HG03565 (cell line): ENCODE measurements around the gene NUAK2.
A peak's percentile ranks its signal among the peaks of the same experiment; 100 is the strongest.

Experiments used
- ATAC-seq: cut with Tn5 transposase; IDR thresholded peaks from one replicate; pipeline ENCODE4 v1.9.1; 2021; ENCODE audit warnings: mild to moderate bottlenecking, moderate library complexity; ENCODE audit not compliant: unreplicated experiment

Gene NUAK2

GRCh38 chr1:205348554-205349487 lies 27.3 kb upstream of the NUAK2 start:
- ATAC-seq, result no peak

- ATAC-seq, result no peak
Observed at GRCh38 chr1:205346956-205347574, 25.5 kb upstream of the NUAK2 start.

DNA sequence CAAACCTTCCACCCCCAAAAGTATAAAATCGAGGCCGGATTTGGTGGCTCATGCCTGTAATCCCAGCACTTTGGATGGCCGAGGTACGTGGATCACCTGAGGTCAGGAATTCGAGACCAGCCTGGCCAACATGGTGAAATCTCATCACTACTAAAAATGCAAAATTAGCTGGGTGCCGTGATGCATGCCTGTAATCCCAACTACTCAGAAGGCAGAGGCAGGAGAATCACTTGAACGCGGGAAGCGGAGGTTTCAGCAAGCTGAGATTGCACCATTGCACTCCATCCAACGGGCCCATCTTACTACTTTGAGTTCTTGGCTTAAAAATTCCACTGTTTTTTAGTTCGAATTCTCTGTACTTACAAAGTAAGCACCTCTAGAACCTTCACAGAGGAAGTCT lies 24.2 kb upstream of the NUAK2 start:
- no peak for ATAC-seq

DNA sequence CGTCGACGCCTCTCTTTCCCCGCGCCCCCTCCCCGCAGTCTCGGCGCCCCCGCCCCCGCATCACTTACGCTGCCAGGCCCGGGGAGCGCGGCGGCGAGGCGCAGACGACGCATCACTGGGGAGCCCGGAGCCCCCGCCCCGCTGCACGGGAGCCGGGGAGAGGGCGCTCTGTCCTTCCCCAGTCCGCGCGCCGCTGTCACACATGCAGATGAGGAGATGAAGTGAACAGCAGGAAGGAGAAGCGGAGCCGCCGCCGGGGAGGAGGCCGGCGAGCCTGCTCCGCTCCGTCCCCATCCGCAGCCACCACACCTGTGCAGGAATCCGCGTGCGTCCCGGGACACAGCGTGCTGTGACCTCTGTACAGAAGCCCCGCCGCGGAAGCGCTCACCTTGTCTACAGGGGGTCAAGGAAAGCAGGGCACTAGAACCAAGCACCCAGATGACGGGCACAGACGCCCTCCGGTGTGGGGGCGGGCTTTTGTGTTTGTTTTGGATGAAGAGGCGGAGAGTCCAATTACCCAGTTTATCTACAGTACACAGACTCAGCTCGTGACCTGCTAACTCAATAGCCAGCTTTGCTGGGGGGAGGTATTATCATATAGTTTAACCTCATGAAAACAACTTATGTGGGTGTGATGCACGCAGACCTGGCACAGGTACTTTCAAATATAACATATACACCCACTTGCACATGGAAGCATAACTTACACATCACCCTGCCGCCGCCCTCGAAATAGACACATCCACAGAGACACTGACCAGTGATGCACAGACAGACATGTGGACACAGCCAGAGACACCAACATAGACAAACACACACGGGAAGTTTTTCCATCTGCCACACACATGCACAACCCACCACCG lies 22.8 kb upstream of the NUAK2 start:
- no peak for ATAC-seq

DNA sequence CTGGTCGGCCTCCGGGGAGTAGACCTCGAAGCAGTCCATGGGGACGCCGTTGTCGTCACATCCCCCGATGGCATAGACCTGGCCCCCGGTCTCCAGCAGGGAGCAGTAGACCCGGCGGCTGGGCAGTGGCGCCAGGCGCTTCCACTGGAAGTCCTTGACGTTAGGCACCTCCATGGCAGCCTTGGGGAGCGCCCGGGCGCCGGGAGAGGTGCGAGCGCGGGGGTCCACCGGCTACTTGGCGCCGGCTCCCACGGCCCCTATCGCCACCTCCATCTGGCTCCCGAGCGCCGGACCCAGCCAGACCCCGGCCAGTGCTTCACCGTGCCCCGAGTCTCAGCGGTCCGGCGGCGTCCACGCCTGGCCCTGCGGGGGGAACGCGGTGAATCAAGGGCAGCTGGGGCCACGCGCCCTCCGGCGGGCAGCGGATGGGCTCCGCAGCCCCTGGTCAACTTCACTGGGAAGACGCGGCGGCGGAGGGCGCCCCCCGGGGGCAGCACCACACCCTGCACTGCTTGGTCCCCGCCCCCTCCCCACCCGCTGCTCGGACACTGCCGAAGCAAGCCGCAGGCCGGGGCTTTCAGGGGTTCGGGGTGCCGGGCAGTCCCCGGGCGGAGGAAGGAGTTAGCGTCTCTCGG lies 22.0 kb upstream of the NUAK2 start:
- ATAC-seq, result no peak

DNA sequence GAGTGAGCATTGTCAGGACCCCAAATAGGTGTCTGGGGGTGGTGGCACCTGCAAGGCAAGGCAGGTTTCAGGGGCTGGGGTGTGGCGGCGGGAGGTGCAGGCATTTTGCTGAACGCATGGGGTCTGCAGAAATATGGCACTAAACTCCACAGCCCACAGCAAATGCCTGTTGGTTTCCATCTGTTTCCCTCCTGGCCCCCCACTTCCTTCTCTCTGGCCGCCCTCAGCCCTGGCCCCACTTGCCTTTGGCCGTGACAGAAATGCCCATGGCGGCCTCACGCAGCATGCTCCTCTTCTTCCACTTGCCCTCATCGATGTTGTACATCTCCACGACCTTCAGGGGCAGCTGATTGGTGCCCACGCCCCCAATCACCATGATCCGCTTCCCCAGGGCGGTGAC lies 21.4 kb upstream of the NUAK2 start:
- no peak for ATAC-seq

GRCh38 chr1:205340676-205341075 lies 19.1 kb upstream of the NUAK2 start:
- ATAC-seq, result no peak

- ATAC-seq, result peak; percentile 82
Observed at GRCh38 chr1:205339717-205340116, 18.2 kb upstream of the NUAK2 start.

DNA sequence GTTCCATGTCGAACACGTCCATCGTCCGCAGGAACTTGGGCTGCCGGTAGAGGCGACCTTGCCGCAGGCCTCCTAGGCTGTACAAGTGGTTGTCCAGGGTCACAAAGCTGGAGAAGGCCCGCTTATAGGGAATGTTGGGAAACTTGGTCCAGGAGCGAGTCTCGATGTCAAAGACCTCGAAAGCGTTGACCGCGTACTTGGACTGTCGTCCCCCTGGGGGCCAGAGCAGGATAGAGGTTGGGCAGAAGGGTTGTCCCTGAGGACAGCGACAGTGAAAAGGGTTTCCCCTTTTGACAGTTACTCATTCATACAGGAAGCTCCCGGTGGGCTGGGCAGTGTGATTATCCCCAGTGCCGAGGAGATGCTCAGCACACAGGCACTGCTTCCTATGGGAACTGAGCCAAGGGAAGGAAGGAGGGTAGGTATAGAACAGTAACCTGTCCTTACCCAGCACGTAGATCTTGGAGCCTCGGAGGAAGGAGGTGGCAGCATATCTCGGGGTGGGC lies 17.7 kb upstream of the NUAK2 start:
- no peak for ATAC-seq

DNA sequence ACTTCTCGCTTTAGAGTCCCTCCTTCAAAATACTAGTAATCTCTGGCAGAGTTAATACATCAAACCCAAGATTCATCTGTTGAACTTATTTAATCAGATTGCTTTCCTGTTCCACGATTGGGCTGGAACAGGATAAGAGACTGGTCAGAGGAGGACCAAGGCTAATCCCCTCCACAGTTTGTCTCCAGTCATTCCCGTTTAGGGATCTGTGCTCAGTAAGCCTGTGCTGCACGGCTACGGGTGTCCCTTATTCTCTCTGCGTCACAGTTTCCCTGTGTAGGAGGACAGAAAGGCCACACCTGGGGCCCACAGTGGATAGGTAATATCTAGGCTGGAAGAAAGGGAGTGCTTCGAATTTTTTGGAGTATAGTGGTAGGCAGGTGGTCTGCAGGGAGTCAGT lies 16.5 kb upstream of the NUAK2 start:
- ATAC-seq, result no peak

GRCh38 chr1:205337481-205337880 lies 15.9 kb upstream of the NUAK2 start:
- ATAC-seq, result no peak

GRCh38 chr1:205335692-205336091 lies 14.1 kb upstream of the NUAK2 start:
- ATAC-seq, result no peak

GRCh38 chr1:205332015-205332791 lies 10.7 kb upstream of the NUAK2 start:
- no peak for ATAC-seq

GRCh38 chr1:205330150-205330549 lies 8.6 kb upstream of the NUAK2 start:
- no peak for ATAC-seq

- no peak for ATAC-seq
Observed at GRCh38 chr1:205329719-205330118, 8.2 kb upstream of the NUAK2 start.

DNA sequence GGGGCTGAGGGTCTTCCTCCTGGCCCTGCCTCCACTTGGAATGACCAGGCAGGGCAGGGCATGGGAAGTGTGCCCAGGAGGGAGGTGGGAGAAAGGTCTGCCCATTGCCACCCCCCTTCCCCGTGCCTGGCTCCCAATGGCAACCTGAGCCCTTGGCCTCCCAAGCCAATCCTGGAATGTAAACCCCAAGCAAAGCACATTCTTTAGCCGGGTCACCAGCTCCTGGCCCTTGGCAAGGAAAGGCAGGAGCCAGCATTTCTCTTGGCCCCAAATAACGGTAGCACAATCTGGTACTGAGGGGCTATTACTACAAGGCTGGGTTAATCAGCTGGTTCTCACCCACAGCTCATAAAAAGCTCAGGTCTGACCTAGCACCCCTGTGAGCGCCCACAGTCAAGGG lies 6.9 kb upstream of the NUAK2 start:
- ATAC-seq, result no peak

DNA sequence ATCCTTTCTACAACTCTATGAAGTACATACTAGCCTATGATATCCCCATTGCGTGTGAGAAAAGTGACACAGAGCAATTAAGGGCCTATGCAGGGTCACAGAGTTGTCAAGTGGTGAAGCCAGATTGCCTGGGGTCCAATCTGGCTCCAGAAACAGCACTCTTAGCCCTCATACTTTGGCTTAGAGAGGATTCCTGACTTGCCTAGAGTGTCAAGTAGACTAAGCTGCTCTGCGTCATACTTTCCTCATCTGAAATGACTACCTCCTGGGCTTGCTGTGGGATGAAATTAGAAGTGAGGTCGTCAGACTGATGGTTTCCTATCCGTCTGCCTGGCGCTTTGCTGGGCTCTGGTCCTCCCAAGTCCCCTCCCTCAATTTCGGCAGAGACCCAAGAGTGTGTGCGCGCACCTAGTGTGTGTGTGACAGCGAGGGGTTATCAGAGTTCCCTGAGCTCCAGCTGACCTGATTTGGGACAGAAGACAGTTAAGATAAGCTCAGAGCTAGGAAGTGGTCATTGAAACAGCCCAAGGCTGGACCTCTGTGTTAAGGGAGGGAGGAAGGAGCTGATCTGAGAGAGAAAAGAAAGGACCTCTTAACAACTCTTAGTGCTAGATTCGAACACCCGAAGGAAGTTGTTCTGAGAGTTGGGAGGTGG lies 5.4 kb upstream of the NUAK2 start:
- no peak for ATAC-seq

GRCh38 chr1:205325334-205325884 lies 3.9 kb upstream of the NUAK2 start:
- ATAC-seq, result no peak

DNA sequence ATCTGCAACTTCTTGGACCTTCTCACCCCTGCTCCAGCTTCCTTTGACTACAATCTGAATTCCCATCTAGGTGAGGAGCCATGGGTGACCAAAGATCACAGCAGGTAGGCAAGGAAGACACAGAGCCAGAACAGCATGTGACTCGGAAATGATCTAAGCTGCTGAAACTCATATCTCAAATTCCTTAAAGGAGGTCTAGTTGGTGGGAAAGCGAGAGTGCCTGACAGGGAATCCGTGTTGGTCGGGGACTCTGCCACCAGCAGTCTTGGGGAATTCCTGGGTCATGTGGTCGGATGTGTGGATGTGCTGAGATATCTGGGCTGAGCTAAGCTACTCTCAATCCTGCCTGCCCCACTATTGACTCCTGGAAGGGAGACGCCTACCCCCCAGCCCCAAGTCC lies 3.2 kb upstream of the NUAK2 start:
- no peak for ATAC-seq
